ENCODE measurements around the gene IZUMO2. TPM values are rescaled to one million over a fixed set of nuclear protein-coding genes. Genes with fewer than 3 reads are reported as not detected.
"Not testable (repeated sequence)": the region's sequence is repeated elsewhere in the genome, so short reads cannot be mapped to it uniquely, and the experiment has no call there.

The IZUMO2 gene
- polyA plus RNA-seq, 12 donors = 0.24 TPM; not detected in 11

- no peak for DNase-seq
These were observed 24.9 kb upstream of the IZUMO2 start for GRCh38 chr19:50187937-50188336.

DNA sequence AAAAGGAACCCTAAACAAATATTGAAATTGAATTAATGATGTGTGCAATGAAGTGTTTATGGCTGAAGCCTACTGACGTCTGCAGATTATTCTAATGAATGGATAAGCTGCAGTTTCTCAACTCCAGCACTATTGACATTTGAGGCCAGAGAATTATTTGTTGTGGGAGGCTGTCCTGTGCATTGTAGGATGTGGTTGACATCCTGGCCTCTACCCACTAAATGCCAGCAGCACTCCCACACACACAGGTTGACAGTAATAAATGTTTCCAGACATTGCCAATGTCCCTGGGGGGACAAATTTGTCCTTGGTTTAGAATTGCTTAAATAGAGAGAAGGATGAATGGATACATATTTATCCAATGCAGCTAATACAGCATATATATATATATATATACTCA lies 21.1 kb upstream of the IZUMO2 start:
- no peak for DNase-seq

DNA sequence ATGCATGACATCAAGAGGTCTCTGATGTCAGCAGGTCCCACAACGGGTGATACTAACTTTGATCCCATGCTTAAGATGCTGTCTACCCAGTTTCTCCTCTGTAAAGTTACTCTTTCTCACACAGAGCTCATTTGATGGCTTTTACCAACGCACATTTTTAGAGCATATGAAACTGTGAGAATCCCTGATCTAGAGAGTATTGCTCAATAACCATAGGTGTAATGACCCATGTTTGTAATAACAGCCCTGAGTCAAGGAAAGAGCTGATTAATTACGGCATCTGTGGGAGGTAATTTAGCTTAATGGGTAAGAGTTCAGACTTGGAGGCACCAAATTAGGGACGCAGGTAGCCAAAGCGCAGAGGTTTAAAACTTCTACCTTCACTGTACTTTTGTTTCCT lies 18.0 kb upstream of the IZUMO2 start:
- DNase-seq = no peak

DNA sequence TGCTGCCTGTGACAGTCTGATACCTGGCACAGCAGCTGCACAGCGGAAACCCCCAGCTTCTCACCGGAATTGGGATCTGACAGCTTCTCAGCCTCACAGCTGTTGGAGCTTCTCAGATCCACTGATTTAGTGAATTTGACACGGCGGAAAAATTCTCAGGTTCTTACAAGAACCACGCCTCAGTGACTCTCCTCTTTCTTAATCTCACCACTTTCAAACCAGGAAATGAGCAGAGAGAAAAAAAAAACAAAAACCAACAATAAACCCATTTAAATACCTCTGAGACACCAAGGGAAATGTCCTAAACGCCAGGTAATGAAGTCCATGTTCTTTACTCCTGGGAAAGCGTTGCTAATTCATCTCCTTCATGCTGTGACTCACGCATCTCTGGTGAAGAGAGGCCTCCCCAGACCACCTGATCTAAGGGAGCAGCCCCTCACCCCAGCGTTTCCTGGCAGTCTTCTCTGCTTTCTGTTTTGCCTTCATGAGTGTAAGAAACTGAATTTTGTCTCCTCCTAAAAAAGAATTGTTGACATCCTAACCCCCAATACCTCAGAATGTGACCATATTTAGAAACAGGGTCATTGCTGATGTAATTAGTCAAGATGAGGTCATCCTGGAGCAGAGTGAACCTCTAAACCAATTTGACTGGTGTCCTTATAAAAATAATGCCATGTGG lies 15.9 kb upstream of the IZUMO2 start:
- DNase-seq = no peak

GRCh38 chr19:50178320-50178719 lies 15.2 kb upstream of the IZUMO2 start:
- DNase-seq = no peak

- DNase-seq = no peak
These were observed 13.7 kb upstream of the IZUMO2 start for GRCh38 chr19:50176775-50177174.

GRCh38 chr19:50175924-50176323 lies 12.8 kb upstream of the IZUMO2 start:
- DNase-seq = no peak

- DNase-seq = no peak
These were observed 11.2 kb upstream of the IZUMO2 start for GRCh38 chr19:50174100-50174793.

- no peak for DNase-seq
These were observed 10.0 kb upstream of the IZUMO2 start for GRCh38 chr19:50173127-50173526.

DNA sequence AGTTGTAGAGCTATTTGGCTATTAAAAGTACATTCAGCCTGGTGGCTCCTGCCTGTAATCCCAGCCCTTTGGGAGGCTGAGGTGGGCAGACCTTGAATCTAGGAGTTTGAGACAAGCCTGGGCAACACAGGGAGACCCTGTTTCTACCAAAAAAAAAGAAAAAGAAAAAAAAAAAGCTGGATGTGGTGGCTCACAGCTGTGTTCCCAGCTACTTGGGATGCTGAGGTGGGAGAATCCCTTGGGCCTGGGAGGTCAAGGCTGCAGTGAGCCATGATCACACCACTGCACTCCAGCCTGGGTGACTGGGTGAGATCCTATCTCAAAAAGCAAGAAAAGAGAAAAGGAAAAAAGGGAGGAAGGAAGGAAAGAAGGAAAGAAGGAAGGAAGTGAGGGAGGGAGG lies 9.6 kb upstream of the IZUMO2 start:
- DNase-seq = no peak

DNA sequence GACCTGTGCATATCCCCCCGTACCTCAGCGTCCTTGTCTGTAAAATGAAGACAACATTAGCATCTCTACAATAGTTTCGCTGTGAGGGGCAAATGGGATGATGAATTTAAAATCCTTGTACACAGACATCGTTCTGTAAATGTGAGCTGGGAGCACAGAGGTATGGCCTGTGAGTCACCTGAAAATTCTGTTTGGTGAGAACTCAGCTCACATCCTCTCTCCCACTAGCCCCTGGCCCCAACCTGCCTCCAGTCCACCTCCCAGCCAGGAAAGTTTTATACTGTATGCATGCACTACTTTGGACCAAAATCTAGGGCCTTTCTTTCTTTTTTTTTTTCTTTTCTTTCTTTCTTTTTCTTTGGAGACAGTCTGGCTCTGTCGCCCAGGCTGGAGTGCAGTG lies 8.7 kb upstream of the IZUMO2 start:
- DNase-seq = no peak

DNA sequence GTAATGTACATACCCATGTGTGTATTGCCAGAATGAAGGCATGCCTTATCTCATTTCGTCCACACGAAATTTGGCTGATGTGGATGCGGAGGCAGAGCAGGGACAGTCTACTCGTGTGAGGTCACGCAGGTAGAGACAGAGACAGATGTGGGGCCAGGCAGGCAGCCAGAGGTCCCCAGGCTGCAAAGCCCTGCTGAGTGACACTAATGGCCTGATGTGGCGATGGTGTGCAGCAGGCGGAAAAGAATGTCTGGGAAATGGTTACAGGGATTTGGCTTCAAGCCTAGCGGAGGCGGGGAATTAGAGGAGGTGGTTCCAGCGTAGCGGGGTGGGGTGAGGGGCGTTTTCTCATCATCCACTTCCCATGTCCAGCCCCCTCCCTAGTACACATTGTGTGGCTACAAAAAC lies 4.2 kb upstream of the IZUMO2 start:
- DNase-seq = peak; percentile 22

DNA sequence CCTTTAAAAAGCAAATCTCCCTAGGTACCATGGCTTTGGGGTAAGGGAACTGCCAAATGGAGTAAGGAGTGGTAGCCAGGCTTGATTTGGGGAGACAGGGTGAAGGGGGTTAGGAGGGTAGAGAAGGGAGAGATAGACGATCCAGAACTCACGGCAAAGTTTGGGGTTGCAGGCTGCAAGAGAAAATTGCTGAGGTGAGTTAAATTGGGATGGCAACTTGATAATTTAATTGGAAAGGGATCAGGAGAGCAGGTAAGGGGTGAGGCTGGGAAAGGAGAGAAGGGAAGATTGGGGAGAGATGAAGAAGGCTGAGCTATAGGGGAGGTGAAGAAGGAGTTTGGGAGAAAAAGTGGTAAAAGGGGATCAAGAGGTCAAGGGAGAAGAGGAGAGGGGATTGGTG lies 4.0 kb downstream of the IZUMO2 start:
- DNase-seq = no peak

- no peak for DNase-seq
These were observed 4.5 kb downstream of the IZUMO2 start for GRCh38 chr19:50158577-50158976.

- DNase-seq = no peak
These were observed 7.5 kb downstream of the IZUMO2 start for GRCh38 chr19:50155520-50156109.

GRCh38 chr19:50154529-50154928 lies 8.6 kb downstream of the IZUMO2 start:
- no peak for DNase-seq

GRCh38 chr19:50152578-50152977 lies 10.5 kb downstream of the IZUMO2 start:
- DNase-seq = no peak

DNA sequence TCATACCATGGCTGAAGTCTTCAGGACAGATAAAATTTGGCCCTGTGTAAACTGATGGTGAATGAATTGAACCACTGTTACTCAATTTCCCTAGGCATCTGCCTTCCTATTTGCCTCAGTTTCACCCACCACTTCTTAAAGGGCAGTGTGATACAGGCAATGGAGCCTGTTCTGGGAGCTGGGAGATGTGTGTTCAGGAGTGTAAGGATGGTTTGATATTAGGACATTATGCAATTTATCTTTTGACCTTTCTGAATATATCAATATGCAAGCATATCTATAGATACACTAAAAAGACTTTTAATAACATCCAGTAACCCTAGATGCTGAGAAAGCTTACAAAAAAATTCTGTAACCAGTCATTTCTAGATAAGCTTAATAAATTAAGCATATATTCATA lies 14.6 kb downstream of the IZUMO2 start:
- DNase-seq = no peak

GRCh38 chr19:50147462-50148423 lies 15.3 kb downstream of the IZUMO2 start:
- DNase-seq = peak; percentile 81

DNA sequence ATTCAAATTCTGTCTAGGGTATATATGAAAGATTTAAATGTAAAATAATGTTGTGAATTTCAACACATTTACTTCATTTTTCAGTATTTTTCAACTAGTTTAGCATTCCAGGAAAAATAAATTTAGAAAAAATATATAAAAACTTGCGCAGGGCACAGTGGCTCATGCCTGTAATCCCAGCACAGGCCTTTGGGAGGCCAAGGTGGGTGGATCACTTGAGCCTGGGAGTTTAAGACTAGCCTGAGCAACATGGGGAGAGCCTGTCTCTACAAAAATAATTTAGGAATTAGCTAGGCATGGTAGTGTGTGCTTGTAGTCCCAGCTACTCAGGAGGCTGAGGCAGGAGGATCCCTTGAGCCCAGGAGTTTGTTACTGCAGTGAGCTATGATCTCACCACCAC lies 21.2 kb downstream of the IZUMO2 start:
- not testable (repeated sequence) for DNase-seq

GRCh38 chr19:50140118-50140845 lies 22.8 kb downstream of the IZUMO2 start:
- DNase-seq = not testable (repeated sequence)

All from muscle of arm (tissue), 12 donors.